BE2C (cell line): ENCODE results near the gene GPBP1L1.
"Not testable (repeated sequence)": the region's sequence is repeated elsewhere in the genome, so short reads cannot be mapped to it uniquely, and the experiment has no call there.

Experiments
- DNase-seq: peaks from one replicate; pipeline ENCODE4 v3.0.0-alpha.2; 2020
- H3K27me3 ChIP-seq: fragments of 250-450 bp; sonication (Bioruptor Pico); 2 replicates; pipeline ENCODE4 v1.5.1; 2020; ENCODE audit warnings: mild to moderate bottlenecking
- H3K36me3 ChIP-seq: fragments of 250-450 bp; sonication (Bioruptor Pico); 2 replicates; pipeline ENCODE4 v1.5.1; 2020; ENCODE audit warnings: mild to moderate bottlenecking
- H3K4me1 ChIP-seq: fragments of 250-450 bp; sonication (Bioruptor Pico); 2 replicates; pipeline ENCODE4 v1.5.1; 2020
- H3K4me3 ChIP-seq: 2 replicates; pipeline ENCODE4 v1.5.1; 2011; ENCODE audit warnings: low read depth, low read length
- H3K9me3 ChIP-seq: fragments of 250-450 bp; sonication (Bioruptor Pico); 2 replicates; pipeline ENCODE4 v1.5.1; 2020
- TF ChIP-seq, protein P1 (sequence below): IDR thresholded peaks from 2 replicates; pipeline ENCODE4 v1.5.1; 2012; ENCODE audit warnings: mild to moderate bottlenecking, low read depth, low read length

GPBP1L1 gene

DNA sequence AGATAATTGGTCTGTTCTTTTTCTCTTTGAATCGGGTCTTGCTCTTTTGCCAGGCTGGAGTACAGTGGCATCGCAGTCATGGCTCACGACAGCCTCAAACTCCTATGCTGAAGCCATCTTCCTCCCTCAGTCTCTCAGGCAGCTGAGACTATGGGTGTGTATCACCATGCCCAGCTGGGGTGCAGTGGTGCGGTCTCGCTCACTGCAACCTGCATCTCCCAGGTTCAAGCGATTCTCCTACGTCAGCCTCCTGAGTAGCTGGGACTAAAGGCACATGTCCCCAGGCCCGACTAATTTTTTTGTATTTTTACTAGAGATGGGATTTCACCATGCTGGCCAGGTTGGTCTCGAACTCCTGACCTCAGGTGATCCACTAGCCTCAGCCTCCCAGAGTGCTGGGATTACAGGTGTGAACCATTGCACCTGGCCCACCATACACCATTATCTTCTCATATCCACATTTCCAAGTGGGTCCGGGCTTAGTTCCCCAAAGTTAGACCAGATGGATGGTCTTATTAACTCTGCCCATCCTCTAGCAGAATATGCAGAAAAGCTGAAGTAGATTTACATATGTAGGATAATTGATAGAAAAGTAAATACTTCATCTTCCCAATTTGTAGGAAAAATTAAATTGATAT lies 75.6 kb downstream of the GPBP1L1 start:
- Histone ChIP-seq H3K9me3 (no peaks in the 10 kb centered on the region), H3K4me3 (no peak overlapping the region), H3K36me3 (peaks cover 51% of the 10 kb centered on the region), H3K27me3 (no peaks in the 10 kb centered on the region), H3K4me1 (no peaks in the 10 kb centered on the region)
- no peak for DNase-seq
- TF ChIP-seq, protein P1, sequence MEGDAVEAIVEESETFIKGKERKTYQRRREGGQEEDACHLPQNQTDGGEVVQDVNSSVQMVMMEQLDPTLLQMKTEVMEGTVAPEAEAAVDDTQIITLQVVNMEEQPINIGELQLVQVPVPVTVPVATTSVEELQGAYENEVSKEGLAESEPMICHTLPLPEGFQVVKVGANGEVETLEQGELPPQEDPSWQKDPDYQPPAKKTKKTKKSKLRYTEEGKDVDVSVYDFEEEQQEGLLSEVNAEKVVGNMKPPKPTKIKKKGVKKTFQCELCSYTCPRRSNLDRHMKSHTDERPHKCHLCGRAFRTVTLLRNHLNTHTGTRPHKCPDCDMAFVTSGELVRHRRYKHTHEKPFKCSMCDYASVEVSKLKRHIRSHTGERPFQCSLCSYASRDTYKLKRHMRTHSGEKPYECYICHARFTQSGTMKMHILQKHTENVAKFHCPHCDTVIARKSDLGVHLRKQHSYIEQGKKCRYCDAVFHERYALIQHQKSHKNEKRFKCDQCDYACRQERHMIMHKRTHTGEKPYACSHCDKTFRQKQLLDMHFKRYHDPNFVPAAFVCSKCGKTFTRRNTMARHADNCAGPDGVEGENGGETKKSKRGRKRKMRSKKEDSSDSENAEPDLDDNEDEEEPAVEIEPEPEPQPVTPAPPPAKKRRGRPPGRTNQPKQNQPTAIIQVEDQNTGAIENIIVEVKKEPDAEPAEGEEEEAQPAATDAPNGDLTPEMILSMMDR, result no peak

DNA sequence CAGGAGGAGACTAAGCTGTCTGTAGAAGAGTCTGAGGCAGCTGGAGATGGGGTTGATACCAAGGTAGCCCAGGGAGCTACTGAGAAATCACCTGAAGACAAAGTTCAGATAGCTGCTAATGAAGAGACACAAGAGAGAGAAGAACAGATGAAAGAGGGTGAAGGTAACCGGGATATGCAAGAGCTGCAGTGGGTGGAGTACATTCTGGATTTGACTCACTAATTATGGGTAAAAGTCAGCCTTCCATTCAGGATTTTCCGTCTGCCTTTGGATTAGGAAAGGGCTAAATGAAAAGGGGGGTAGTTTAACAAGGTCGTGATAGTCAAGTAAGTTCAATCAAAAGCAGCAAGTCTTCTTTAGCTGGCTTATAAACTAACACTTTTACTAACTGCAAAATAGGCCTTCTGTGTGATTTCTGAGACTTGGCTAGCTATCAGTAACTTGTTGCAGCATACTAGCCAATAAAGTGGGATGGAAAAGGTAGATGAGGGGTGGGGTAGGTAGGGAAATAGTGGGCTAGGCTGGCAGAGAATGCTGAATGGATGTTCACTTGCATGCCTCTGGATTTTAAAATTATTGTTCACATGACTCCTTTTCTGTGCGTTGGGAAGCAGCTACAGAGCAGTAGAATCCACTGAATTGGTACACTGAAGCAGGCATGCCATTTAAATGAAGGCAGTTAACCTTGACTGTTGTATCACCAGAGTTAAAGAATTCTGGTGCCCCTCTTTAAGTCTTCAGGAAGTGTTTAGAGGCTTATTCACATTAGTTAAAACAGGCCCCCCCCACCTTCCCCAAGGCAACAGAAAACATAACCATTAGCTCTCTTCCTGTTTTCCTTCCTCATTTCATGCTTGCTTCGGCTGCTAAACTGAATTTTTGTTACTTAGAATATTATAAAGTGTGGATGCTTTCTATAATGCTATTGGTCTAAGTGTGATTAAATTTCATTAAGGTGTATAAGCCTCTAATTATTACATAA lies 77.9 kb downstream of the GPBP1L1 start:
- TF ChIP-seq, protein P1, result no peak

DNA sequence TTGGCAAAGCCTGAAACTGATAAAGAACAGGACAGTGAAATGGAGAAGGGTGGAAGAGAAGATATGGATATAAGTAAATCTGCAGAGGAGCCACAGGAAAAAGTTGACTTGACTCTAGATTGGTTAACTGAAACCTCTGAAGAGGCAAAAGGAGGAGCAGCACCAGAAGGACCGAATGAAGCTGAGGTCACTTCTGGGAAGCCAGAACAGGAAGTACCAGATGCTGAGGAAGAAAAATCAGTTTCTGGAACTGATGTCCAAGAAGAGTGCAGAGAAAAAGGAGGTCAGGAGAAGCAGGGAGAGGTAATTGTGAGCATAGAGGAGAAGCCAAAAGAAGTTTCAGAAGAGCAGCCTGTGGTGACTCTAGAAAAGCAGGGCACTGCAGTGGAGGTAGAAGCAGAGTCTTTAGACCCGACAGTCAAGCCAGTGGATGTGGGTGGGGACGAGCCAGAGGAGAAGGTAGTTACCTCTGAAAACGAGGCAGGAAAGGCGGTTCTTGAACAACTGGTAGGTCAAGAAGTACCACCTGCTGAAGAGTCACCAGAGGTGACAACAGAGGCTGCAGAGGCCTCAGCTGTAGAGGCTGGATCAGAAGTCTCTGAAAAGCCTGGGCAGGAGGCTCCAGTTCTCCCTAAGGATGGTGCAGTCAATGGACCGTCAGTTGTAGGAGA lies 78.8 kb downstream of the GPBP1L1 start:
- Histone ChIP-seq H3K27me3 (no peaks in the 10 kb centered on the region), H3K4me3 (no peak overlapping the region), H3K9me3 (no peaks in the 10 kb centered on the region), H3K36me3 (peaks cover 37% of the 10 kb centered on the region), H3K4me1 (no peaks in the 10 kb centered on the region)
- no peak for DNase-seq
- TF ChIP-seq, protein P1, result no peak

More for the DNA sequence above, 77.9 kb downstream of the GPBP1L1 start:
- no peak for DNase-seq
- Histone ChIP-seq H3K4me3 (no peak overlapping the region), H3K9me3 (no peaks in the 10 kb centered on the region), H3K27me3 (no peaks in the 10 kb centered on the region), H3K36me3 (peaks cover 42% of the 10 kb centered on the region), H3K4me1 (no peaks in the 10 kb centered on the region)

DNA sequence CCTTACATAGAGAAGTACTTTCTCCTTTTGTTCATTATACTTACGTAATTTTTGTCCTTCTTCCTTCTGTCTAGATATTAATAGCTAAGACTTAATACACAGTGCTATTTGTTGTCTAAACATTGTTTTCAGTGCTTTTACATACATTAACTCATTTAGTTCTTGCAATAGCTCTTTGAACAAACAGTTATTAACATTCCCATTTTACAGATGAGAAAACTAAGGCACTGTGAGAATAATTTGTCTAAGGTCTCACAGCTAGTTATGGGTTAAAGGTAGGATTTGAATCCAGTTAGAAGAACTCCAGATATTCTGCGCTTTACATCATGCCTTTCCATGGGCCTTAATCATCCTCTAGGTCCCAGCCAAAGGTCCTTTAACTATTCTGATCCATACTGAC lies 82.1 kb downstream of the GPBP1L1 start:
- Histone ChIP-seq H3K9me3 (no peaks in the 10 kb centered on the region), H3K36me3 (peaks cover 25% of the 10 kb centered on the region)
- TF ChIP-seq, protein P1, result no peak

DNA sequence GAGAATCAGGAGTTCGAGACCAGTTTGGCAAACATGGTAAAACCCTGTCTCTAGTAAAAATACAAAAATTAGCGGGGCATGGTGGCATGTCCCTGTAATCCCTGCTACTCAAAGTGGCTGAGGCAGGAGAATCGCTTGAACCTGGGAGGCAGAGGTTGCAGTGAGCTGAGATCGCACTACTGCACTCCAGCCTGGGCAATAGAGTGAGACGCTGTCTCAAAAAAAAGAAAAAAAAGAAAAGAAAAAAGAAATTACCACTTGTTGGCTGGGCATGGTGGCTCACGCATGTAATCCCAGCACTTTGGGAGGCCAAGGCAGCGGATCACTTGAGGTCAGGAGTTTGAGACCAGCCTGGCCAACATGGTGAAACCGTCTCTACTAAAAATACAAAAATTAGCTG lies 89.6 kb downstream of the GPBP1L1 start:
- not testable (repeated sequence) for DNase-seq, H3K4me3 ChIP-seq, H3K4me1 ChIP-seq, H3K9me3 ChIP-seq, H3K27me3 ChIP-seq
- peaks cover 23% of the 10 kb centered on the region for H3K36me3 ChIP-seq

More for the DNA sequence above, 82.1 kb downstream of the GPBP1L1 start:
- DNase-seq, result no peak
- H3K4me1 ChIP-seq, result no peaks in the 10 kb centered on the region
- H3K27me3 ChIP-seq, result no peaks in the 10 kb centered on the region
- no peak overlapping the region for H3K4me3 ChIP-seq

DNA sequence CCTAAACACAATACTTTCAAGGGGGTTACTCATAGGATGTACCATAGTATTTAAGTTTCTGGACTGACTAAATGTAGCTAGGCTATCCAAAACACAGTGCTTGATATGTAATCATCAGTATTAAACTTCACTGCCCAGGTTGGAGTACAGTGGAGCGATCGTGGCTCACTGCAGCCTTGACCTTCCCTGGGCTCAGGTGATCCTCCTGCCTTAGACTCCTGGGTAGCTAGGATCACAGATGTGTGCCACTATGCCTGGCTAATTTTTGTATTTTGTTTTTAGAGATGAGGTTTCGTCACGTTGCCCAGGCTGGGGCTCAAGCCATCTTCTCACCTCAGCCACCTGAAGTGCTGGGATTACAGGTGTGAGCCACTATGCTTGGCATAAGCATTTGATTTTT lies 91.9 kb downstream of the GPBP1L1 start:
- H3K27me3 ChIP-seq, result no peaks in the 10 kb centered on the region
- no peaks in the 10 kb centered on the region for H3K9me3 ChIP-seq
- DNase-seq, result no peak
- no peak overlapping the region for H3K4me3 ChIP-seq
- peaks cover 29% of the 10 kb centered on the region for H3K36me3 ChIP-seq
- no peaks in the 10 kb centered on the region for H3K4me1 ChIP-seq
- TF ChIP-seq, protein P1, result no peak
